NT2/D1 (cell line): Measurements from ENCODE around the gene PEX16.

Experiments
- DNase-seq: peaks from one replicate; pipeline ENCODE4 v3.0.0-alpha.2; 2011; ENCODE audit warnings: low read depth, low spot score
- H3K27me3 ChIP-seq: 2 replicates; pipeline ENCODE4 v1.6.0; 2011; ENCODE audit warnings: mild to moderate bottlenecking; ENCODE audit not compliant: insufficient read length, insufficient read depth
- H3K36me3 ChIP-seq: 2 replicates; pipeline ENCODE4 v1.6.1; 2011; ENCODE audit warnings: mild to moderate bottlenecking, low read length, mixed read lengths; ENCODE audit not compliant: insufficient read depth, insufficient read length
- H3K4me1 ChIP-seq: 2 replicates; pipeline ENCODE4 v1.5.1; 2011; ENCODE audit not compliant: insufficient read depth, insufficient read length
- H3K4me3 ChIP-seq: 2 replicates; pipeline ENCODE4 v1.5.1; 2011; ENCODE audit warnings: low read depth; ENCODE audit not compliant: insufficient read length
- H3K9ac ChIP-seq: 2 replicates; pipeline ENCODE4 v1.6.0; 2011; ENCODE audit warnings: low read depth; ENCODE audit not compliant: insufficient read length
- H3K9me3 ChIP-seq: 2 replicates; pipeline ENCODE4 v1.5.1; 2011; ENCODE audit warnings: mild to moderate bottlenecking, low read length; ENCODE audit not compliant: insufficient read depth
- SUZ12 ChIP-seq: IDR thresholded peaks from 2 replicates; pipeline ENCODE4 v1.6.1; 2011; ENCODE audit not compliant: insufficient read length, insufficient read depth; ENCODE audit errors: extremely low read depth
- YY1 ChIP-seq: IDR thresholded peaks from 2 replicates; pipeline ENCODE4 v1.6.1; 2011; ENCODE audit not compliant: insufficient read length, insufficient read depth
- ZNF274 ChIP-seq: IDR thresholded peaks from 2 replicates; pipeline ENCODE4 v1.6.1; 2011; ENCODE audit warnings: mild to moderate bottlenecking, low read depth, low read length

PEX16 gene

DNA sequence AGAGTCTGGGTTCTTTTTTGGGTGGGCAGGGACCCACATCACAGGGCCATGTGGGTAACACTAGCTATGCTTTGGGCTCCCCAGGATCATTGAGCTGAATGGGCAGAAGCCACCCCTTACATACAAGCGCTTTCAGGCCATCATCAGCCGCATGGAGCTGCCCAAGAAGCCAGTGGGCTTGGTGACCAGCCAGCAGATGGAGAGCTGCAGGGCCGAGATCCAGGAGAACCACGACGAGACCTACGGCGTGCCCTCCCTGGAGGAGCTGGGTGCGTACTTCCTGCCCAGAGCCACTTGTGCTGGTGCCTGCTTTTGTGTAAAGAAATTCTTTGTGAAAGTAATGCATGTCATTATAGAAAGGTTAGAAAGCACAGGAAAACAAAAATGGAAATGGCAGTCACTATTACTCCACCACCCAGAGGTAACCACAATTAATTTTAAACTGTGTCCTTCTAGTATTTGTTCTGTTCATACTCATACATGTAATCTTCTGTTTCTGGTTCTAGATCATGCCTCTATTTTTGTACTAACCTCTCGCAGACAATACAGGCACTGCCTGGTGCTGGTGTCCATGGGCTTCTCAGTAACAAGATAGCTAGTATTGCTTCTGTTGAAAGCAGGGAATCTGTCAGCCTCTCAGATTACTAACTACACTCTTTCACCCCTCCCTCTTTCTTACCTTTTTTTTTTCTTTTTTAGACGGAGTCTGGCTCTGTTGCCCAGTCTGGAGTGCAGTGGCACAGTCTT lies 56.7 kb downstream of the PEX16 start:
- TF ChIP-seq YY1 (no peak), ZNF274 (no peak)
- Histone ChIP-seq H3K36me3 (peaks cover 74% of the 10 kb centered on the region), H3K9me3 (no peaks in the 10 kb centered on the region), H3K4me1 (peaks cover 19% of the 10 kb centered on the region), H3K27me3 (no peaks in the 10 kb centered on the region), H3K9ac (no peak overlapping the region), H3K4me3 (no peak overlapping the region)
- no peak for DNase-seq

DNA sequence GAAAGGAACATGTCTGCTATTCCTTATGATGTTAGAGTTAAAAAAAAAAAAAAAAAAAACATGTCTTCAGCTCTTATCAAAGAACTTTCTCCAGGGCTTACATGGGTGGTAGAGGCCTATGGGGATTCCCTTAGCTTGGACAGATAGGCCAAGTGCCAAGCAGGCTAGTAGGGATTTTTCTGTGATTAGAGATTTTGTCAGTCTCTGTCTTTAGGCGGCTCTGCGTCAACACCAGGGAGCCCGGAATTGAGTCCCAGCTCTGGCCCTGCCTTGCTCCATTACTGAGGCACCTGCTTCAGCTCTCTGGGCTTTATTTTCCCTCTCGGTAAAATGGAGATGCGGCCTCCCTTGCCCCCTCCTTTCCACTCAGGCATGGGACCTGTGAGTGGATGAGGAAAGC lies 57.3 kb downstream of the PEX16 start:
- H3K27me3 ChIP-seq, result no peaks in the 10 kb centered on the region
- H3K4me3 ChIP-seq, result no peak overlapping the region
- TF ChIP-seq YY1 (no peak), SUZ12 (no peak), ZNF274 (no peak)
- peaks cover 70% of the 10 kb centered on the region for H3K36me3 ChIP-seq
- no peak overlapping the region for H3K9ac ChIP-seq
- peaks cover 22% of the 10 kb centered on the region for H3K4me1 ChIP-seq
- H3K9me3 ChIP-seq, result no peaks in the 10 kb centered on the region
- no peak for DNase-seq
